ENCODE data around the gene NAV1.

GRCh38 chr1:201562659-201563405 is 23.9 kb downstream of the NAV1 start:
- TF ChIP-seq CTCF (optimal IDR thresholded peaks at IDR 0.05 in 1 of 3, IDR thresholded peaks at IDR 0.05 in 1 of 3, conservative IDR thresholded peaks at IDR 0.05 in 1 of 3; ENCODE audit: extremely low read depth in 1 of 3, insufficient read depth in 2 of 3, low read length in 3 of 3) (no peak), EZH2 (IDR thresholded peaks at IDR 0.05; ENCODE audit: low read length) (no peak)
